ENCODE measurements around the gene SORCS2.

Gene SORCS2

DNA sequence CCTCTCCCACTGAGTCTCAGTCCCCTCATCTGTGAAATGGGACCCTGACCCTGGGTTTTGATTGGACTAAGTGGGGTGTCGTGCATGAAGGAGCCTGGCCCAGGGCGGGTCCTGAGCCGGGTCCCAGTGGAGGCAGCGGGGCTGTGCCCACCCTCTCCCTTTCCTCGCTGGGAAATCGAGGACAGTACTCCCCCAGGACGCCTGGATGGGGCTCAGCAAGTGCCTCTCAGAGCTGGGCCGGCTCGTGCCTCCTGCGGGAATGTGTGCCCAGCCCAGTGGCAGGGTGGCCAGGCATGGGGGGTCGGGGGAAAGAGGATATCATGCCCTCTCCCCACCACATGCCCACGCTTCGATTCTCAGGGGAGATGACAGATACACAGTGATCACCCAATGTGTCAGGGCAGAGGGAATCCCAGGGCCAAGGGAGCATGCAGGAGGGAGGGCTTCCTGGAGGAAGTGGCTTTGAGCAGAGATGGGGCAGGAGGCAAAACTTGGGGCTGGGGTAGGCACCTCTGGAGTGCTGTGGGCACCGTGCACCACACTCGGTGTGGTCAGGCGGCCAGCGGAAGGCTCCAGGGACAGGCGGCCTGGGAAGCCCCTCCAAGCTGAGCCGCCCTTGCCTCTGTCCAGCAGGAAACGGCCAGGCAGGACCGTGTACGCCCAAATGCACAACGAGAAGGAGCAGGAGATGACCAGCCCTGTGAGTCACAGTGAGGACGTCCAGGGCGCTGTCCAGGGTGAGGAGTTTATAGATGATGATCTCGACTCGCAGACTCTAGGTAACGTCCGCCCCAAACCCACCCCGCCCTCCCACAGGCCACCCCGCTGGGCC is 544.3 kb downstream of the SORCS2 start:
- DNase-seq (ENCODE audit: low spot score) = no peak
- in situ Hi-C loops (cut with MboI; ENCODE audit: low sequenced_read_pairs, unreplicated experiment) = no loop called here
- no peak for TF ChIP-seq CTCF (IDR thresholded peaks at IDR 0.05; ENCODE audit: borderline replicate concordance, control extremely low read depth, extremely low read depth, insufficient read depth, missing control alignments)

GRCh38 chr4:7737268-7737645 is 544.9 kb downstream of the SORCS2 start:
- no peak for TF ChIP-seq CTCF (IDR thresholded peaks at IDR 0.05; ENCODE audit: borderline replicate concordance, control extremely low read depth, extremely low read depth, insufficient read depth, missing control alignments)
- no peak for DNase-seq (ENCODE audit: low spot score)
- in situ Hi-C loops (cut with MboI; ENCODE audit: low sequenced_read_pairs, unreplicated experiment) = no loop called here

- DNase-seq (ENCODE audit: low spot score) = no peak
- in situ Hi-C loops (cut with MboI; ENCODE audit: low sequenced_read_pairs, unreplicated experiment) = no loop called here
- no peak for TF ChIP-seq CTCF (IDR thresholded peaks at IDR 0.05; ENCODE audit: borderline replicate concordance, control extremely low read depth, extremely low read depth, insufficient read depth, missing control alignments)
These were observed 545.6 kb downstream of the SORCS2 start for GRCh38 chr4:7737752-7738457.

DNA sequence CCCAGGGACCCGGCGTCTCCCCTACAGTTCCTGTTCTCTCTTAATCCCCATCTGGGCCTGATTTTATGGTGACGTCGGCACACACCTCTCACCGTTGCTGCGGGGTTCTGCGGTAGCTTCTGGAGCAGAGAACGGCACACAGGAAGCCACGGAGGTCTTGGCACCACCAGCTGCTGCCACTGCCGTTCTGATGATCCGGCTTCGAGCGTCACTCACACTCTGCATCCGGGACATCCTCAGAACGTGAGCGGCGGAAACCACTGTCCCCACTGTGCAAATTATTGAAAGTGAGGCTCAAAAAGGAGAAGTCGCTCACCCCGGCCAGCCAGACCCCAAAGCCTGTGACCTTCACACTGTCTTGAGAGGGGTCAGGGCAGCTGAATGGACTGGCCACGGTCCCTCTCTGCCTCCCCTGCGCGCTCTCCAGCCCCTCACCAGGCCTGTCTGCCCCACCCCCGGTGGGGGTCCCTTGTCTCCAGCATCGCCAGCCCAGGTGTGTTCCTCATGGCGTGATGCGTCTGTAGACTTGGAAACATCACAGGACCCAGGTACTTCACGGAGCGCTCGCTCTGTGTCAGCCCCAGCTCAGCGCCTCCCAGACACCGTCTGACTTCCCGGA is 546.2 kb downstream of the SORCS2 start:
- DNase-seq (ENCODE audit: low spot score) = no peak
- TF ChIP-seq CTCF (IDR thresholded peaks at IDR 0.05; ENCODE audit: borderline replicate concordance, control extremely low read depth, extremely low read depth, insufficient read depth, missing control alignments) = no peak
- in situ Hi-C loops (cut with MboI; ENCODE audit: low sequenced_read_pairs, unreplicated experiment) = no loop called here

GRCh38 chr4:7739077-7739917 is 547.0 kb downstream of the SORCS2 start:
- no peak for TF ChIP-seq CTCF (IDR thresholded peaks at IDR 0.05; ENCODE audit: borderline replicate concordance, control extremely low read depth, extremely low read depth, insufficient read depth, missing control alignments)
- in situ Hi-C loops (cut with MboI; ENCODE audit: low sequenced_read_pairs, unreplicated experiment) = no loop called here
- no peak for DNase-seq (ENCODE audit: low spot score)

Measured in GM13976 (cell line).